Activated CD8-positive, alpha-beta memory T cell treated with anti-CD3 and anti-CD28 coated beads for 4 hours (primary cell): ENCODE measurements around the gene MSMB.

Experiments used
- DNase-seq, 2 donors: peaks; one replicate each; pipeline ENCODE4 v3.0.0-alpha.2; 2020; ENCODE audit warnings: low read depth in 2 of 2

The MSMB gene

DNA sequence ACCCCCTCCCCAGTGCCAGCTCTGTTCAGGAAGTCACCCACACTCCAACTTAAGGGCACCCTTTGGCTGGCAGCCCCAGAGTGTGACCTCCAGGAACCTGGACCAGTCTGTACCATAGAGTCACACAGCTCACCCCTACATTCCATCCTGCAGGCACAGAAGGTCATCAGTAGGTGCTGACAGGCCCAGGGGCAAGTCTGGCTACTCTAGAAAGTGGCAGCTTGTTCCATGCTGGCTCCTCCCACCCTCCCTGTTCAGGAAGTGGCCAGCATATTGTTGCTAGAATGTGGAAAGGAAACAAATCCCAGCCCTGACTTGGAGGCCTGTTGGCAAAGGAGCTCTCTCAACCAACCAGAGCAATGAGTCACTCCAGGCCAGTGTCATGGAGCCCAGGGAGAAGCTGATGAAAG is 12.5 kb downstream of the MSMB start:
- no peak for DNase-seq

DNA sequence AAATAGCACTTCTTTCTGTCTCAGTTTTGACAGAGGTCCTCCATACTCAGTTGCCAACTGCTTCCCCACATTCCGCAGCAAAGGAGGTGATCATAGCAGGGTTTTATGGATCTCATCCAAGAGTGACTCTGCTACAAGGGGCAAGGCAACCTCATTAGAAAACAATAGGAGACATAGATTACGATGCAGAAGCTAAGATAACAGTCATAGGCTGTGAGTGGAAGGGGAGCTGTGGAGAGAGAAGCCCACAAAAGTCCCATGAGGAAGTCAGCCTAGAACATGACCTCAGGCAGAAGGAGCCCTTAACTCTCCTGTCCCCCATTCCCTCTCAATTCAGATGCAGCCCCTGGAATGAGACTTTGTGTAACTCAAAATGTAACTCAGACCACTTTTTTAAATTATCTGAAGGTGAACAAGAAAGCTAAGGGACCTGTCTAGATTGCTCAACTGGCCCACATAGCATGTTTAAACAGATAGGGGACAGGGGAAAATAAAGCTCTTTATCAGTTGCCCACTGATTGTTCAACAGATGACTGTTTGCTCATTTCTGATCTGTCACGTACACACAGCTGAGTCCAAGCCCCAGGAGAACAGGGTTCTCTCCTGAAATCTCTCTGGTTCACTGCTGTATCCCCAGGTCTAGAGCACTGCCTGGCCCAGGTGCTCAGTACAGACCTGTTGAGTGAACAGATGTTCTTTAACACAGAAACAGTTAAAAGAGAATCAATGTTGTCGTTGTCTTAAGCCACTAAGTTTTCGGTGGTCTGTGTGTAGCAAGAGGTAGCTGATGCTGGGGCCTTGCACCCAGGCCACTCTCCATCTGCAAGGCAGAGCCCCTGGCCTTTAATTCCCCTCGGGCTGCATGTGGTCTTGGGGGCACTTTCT is 14.2 kb downstream of the MSMB start:
- DNase-seq, result no peak

DNA sequence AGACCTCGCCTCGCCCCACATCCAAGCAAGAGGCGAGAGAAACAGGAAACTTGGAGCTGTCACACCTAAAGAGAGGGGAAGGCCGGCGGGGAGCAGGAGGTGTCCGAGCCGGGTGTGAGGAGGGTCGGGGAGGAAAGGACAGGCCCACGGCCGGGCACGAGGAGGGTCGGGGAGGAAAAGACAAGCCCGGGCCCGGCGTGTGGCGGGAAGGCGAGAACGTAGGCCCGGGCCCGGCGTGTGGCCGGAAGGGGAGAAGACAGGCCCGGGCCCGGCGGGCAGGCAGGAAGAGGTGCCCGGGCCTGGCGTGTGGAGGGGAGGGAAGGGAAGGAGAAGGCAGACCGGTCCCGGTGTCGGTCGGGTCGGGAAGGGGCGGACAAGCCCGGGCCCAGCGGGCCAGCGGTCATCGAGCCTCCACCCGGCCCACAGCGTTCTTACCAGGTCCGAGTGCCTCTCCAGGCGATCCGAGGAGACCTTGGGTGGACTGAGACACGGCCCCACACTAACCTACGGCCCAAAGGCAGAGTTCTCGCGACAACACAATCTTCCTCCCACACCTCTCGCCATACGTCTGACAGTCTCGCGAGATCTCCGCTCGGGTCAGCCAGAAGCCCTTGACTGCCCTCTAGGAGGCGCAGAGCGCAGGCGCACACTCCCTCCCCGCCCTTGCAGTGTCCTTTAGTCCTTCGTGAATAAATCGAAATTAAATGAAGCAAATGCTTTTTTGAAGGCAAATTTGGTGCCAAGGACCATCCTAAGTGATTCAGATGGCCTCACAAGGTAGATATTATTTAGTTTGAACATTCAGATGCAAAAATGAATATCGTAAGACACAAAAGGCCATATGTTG is 15.8 kb downstream of the MSMB start, which contains the start of gene NCOA4:
Gene NCOA4, minus strand, starts transcription at position 533 of the 847 bp plus-strand sequence. CDS start 13,943 bp downstream, outside the sequence.
- peak; percentile 89 to 96 for DNase-seq

DNA sequence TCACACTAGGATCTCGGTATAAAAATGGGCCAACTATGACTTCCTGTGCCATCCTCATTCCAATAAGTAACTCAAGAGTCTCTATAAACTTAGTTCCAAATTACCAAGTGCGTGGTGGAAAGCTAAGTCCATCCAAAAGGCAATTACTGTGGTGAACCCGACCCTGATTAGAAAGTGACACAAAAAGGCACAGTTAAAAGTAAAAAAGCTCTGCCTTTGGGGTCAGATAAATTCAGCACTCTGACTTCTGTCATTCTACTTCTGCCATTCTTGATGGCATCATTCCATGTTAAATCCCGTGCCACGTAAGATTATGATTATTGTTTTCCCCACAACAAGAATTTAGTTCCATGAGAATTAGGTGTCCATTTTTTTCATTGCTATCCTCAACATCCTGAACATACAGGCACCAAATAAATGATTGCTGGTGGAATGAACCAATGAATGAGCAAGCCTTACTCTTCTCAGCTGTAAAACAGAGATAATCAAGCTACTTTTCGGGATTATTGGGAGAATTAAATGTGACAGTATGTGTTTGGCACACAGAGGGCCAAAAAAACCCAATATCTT is 16.5 kb downstream of the MSMB start:
- DNase-seq, result no peak

DNA sequence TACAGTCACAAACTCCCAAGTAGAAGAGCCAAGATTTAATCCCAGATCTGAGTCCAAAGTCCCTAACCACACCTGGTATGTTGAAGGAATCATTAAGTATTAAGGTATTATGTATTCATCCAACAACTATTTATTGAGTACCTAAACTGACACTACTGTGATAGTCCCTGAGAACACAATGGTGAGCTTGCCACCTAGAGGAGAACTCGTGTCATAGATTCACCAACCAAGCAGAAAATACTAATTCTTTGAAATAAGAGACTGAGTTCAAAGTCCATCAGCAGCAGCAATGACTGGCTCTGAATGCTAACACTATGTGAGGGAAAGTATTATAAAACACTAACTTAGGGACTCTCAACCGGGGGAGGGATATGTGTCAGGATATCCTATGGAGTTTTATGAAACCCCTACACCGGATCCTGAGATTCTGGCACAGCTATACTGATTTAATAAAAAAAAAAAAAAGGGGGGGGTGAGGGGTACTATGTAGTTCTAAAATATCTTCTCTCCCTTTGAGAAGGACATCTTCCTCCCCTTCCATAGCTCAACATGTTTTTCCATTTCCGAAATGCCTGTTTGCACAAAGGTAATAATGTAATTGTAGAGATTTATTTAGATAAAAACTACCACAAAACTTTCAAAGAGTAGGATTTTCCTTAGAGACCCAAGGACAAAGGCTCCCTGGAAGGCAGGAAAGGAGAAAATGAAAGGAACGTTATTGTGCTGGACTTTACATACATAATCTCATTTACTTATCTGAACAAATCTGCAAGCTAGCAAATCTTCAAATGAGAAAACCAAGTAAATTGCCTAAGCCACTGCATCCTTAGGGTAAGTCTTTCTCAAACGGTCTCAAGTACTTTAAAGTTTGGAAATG is 17.2 kb downstream of the MSMB start:
- peak in 1 of 2 donors; percentile 5 for DNase-seq

DNA sequence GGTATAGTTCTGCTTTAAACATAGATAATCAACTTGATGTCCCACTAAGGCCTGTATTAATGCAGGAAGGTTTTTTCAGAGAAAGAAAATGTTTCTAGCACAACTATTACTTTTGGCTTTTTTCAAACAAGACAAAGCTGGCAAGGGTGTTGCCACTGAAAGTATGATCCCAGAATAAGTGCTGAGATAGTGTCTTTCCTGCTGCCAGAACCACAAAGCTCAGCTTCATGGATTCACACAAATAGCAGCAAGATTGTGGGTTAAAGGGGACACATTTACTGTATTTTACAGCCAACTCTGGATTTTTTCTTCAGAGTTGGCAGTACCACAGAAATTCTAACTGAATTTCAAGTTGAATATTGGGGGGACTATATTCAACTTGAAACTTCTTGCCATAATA is 20.0 kb downstream of the MSMB start:
- DNase-seq, result no peak

DNA sequence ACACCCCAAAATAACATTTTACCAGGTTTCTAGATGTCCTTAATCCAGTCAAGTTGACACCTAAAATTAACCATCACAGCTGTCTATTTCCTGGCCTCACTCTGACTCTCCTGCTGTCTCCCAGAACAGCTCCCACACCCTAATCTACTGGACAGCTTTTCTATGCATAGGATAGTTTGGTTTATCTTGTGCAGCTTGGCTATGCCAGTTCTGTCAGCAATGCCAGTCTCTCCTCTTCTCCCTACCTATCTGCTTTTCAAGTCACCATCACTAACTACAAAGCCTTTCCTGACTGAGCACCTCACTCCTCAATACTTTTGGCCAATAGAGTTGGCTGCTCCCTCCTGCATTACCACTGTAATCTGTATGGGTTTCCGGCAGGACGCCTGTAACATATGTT is 20.7 kb downstream of the MSMB start:
- no peak for DNase-seq

DNA sequence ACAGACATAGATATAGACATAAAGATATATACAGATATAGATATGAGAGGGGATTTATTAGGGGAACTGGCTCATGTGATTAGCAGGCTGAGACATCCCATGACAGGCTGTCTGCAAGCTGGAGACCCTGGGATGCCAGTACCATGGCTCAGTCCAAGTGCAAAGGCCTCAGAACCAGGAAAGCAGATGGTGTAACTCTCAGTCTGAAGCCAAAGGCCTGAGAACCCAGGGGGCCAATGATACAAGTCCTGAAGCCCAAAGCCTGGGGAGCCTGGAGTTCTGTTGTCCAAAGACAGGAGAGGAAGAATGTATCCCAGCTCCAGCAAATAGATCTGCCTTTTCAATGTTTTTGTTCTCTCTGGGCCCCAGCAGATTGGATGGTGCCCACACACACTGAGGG is 21.1 kb downstream of the MSMB start:
- no peak for DNase-seq

DNA sequence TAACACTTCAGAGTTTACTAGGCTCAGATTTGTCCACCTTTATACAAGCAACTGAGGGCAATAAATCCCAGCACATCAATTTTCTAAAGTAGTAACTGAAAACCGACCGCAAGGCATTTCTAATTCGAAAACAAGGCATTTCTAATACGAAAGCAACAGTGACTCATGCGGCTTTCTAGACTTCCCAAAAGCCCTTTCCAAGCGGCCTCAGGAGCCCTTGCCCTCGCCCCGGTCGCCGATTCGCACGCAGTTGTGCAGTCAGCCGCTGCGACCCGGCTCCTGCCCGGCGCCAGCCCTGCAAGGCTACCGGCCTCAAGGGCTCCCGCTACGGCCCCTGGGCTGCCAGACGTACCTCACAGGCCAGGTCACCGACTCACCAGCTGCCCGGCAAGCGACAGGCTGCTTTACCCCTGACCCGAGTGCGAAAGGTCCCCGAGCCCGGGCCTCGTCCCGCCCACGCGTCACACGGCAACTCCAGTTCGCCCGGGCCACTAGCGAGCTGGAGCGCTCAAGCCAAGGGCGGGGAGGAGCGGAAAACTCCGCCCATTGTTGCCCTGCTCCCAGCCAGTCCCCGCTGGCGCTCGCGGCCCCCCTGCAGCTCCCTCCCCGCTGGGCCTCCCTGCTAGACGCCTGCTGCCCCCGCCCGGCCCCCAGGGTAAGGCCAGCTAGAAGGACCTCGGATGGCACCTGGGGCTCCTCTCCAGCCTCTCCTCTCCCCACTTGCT is 22.9 kb downstream of the MSMB start:
- DNase-seq, result peak; percentile 49 to 55

DNA sequence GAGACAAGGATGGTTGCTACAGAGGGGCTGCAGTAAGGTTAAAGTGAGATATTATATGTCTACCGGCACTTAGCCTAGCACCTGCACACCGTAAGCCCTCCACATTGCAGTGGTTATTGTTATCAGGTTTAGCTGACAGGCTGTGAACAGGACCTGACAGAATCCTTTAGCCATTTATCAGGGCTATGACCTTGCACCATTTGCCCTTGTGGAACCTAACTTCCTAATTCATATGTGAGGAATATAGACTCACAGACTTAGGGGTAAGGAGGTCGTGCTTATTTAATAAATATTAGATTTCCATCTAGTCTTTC is 25.8 kb downstream of the MSMB start:
- no peak for DNase-seq

DNA sequence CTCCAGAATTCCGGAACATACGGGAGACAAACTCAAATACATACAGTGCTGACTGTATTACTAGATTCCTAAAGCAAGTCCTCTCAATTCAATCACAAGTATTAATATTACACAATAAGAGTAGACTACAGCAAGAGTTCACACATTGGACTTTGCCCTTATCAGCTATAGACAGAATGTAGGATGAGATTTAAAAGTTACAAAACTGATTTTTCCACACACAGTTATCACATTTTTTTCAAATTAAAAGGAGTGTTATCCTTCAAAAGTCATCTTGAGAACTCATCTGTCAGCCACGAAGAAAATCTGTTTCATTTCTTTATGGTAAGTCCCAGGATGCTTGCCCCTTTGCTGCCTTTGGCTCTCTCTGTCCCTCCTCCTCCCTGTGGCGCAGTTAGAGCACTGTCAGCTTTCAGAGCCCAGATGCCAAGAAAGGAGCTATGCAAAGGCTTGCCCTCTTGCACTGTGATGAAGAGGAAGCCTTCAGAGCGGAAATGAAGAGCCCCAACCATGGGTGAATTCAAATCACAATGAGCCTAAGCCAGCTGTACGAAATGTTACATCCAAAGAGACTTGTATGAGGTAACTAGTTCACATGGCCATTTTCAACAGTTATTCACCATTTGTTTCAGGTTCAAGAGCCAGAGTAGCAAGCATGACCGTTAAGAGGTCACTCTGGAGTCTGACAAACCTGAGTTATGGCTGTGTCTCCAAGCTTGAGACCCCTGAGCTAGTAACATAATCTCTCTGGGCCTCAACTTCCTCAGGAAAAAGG is 26.3 kb downstream of the MSMB start:
- no peak for DNase-seq

DNA sequence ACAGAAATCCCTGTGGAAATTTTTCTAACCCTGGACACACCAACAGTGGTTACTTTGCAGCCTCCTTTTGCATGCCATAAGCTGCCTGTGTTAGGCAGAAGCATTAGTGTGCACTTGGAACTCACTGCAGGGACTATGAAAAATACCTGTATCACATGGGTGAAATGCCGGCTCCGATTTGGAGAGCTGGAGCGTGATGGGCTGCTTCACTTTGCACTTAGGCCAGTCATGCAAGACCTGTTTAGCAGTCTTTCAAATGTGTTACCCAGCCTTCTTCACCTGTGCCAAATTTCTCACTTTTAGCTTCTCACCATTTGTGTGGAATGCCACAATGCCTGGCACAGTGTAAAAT is 26.9 kb downstream of the MSMB start:
- no peak for DNase-seq

DNA sequence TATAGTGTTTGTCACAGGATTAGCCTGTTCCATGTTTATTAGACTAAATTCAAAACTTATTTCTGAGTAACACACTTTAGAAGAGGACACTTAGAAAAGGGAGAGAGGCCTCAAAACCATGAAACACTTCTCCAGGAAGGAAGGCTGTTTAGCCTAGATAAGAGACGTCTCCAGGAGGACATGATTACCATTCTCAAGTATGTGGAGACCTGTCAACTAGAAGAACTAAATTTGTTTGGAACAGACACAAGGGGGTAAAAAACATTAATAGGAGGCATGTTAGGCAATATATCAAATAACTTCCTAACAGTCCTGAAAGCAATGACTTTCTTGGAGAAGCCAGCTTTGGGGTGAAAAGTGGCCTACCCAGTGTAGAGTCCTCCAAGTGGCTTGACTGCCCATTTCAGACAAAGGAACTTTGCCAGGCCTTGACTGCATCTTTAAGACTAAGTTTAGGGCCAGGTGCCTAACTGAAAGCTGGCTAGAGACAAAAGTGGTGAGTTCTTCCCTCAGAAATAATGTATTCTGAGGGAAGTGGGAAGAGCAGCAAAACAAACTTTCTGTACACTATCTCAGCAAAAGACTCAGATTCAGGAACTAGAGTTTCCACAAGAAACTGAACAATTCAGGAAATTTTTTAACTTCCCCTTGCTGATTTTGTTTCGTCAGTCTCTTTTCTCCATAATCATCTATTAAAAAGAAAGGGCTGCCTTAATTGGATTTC is 27.5 kb downstream of the MSMB start:
- DNase-seq, result no peak

DNA sequence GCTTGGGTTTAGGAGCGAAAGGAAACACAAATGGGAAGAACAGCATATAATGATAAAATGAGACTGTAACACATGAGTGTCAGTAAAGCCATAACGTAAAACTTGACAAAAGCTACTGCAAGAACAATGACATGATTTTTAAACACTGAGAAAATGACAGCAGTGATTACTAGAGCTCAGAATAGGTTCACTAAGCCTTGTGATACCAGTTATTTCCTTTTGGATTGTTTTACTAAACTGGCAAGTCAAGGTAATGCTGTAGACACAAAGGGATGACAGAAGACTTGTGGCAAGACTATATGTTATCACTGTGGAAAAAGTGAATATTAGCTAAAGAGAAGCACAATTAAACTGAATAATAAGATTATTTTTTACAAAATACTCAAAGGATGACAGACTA is 28.3 kb downstream of the MSMB start:
- no peak for DNase-seq

DNA sequence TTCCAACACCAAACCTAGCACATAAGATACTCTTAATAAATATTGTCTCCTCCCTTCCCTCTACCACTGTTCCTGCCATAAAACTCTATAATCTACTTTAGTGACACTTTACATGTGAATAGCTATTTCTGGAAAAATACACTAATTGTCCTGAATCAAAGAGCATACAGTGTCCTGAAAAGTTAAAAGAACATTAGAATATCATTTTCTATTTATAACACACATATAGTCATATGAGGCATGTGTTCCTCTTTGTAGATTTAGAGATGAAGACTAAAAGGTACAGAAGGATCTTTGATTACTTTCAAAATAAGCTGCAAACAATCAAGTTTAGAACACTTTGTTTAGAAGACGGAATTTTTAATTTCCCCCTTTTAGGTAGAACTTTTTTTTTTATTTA is 29.3 kb downstream of the MSMB start:
- no peak for DNase-seq

DNA sequence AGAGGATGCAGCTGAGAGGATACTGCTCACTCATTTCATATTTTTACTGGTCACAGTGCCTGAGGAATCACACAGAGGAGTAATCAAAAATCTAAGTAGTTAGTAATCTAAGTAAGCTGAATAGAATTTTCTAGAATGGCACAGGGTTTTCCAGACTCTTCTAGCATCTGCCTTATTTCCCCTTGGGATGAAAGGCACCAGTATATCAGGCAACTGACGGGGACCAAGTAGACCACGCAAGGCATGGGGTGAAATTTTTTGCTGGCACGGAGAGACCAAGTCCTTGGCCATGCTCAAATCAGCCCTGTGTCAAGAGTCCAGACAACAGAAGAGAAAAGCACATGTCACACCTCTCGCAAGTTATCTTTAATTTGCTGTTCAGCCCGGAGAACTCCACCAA is 29.9 kb downstream of the MSMB start:
- DNase-seq, result no peak

DNA sequence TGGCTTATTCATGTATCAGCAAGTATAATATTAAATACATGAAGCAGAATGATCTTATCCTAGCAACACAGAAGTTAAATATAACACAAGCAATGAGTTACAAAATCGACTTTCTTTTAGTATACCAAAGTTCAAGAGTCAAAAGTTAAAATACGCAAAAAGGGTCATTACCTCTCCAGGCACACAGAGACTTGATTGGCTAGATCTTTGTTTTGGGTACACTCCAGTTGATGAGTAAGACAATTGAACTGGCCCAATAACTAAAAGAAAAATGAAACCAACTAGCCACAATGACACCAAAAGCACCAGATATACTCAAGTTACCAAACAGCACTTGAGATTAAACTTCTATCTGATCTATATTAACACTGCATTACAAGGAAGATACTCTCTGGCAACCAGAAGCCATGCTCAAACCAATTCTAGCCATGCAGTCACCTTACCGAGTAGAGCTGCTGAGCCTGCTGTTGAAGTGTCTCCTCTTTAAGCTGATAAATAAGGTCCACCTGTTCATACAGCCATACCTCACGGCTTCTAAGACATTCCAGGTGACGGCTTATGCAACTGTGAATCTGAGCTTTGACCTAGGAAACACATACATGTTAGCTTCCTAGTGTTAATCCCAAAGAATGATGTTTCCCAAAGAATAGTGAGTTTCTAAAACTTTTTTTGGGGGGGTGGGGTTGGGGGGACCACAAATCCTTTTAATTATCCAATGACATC is 31.2 kb downstream of the MSMB start:
- no peak for DNase-seq

DNA sequence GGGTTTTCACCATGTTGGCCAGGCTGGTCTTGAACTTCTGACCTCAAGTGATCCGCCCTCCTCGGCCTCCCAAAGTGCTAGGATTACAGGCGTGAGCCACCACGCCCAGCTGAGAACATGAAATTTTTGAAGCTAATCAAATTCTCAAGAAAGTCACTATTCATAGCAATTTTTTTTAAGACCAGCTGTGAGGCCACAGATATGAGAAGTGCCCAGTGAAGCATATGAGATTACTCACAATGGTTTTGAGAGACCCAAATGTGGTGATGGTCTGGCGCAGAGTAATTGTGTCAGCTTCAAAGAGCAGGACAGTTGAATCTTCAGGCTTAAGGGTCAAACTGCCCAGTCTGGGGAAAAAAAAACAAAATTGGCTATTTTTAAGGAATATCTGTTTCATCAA is 31.9 kb downstream of the MSMB start:
- DNase-seq, result no peak

DNA sequence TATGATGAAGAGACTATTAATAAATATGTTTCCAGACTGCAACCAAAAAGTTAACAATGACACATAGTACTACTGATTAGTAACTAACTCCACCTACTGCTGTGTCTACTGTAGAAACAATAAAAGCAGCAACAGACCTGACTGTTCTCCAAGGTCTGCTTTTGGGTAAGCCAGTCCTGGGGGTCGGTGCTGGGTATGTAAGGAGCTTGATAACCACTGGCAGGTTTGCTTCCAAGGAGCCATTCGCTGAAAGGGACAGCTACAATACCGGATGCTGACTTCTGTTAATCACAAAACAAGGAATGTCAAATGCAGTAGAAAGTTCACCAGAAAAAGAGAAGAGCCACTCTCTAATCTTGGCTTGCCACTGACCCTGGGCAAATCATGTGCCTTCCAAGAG is 33.3 kb downstream of the MSMB start:
- DNase-seq, result no peak
